Endothelial cell of umbilical vein (primary cell): Measurements from ENCODE around the gene SMAD3. TPM values are rescaled to one million over a fixed set of nuclear protein-coding genes. Genes with fewer than 3 reads are reported as not detected.

Experiments
- BruUV-seq: library from RNA; stranded (reverse); fragments of 400-500 nt; replicated peaks from 2 replicates; lab custom pipeline; 2021; lab: Mats Ljungman, UMichigan
- CTCF ChIA-PET: fragments of 300-600, 350-600 bp; sonication (Branson Sonifier 250); formaldehyde crosslinking; loops from one replicate; lab custom pipeline; 2021; ENCODE audit warnings: antibody characterized with exemption, inconsistent platforms; lab: Charles Lee
- POLR2A ChIA-PET: fragments of 300-600, 350-600 bp; sonication (Branson Sonifier 250); formaldehyde crosslinking; loops from one replicate; lab custom pipeline; 2021; ENCODE audit warnings: antibody characterized with exemption, inconsistent platforms; lab: Charles Lee
- DNase-seq: peaks from one replicate; pipeline ENCODE4 v3.0.0-alpha.2; 2011; ENCODE audit warnings: low read depth, low spot score
- FAIRE-seq: peaks from 2 replicates; lab custom pipeline; 2011; peaks lifted over from hg19 to GRCh38; lab: Jason Lieb, UNC
- H2AFZ ChIP-seq: 2 replicates; pipeline ENCODE4 v1.6.0; 2012; ENCODE audit warnings: low read depth, low read length, control low read depth, inconsistent platforms
- H3K27ac ChIP-seq: 2 replicates; pipeline ENCODE4 v1.5.1; 2011; ENCODE audit warnings: low read depth, mild to moderate bottlenecking, control low read depth, low read length, moderate library complexity; ENCODE audit not compliant: insufficient read depth
- H3K27me3 ChIP-seq, 2 experiments: 2 replicates each; pipeline versions ENCODE4 v1.6.0 to v1.6.1; 2011; ENCODE audit warnings: low read length in 2 of 2, mixed read lengths in 1 of 2; ENCODE audit not compliant: control insufficient read depth in 2 of 2, insufficient read depth in 2 of 2
- H3K36me3 ChIP-seq, 2 experiments: 2 replicates in 1 of 2; 3 replicates in 1 of 2; pipeline ENCODE4 v1.5.1; 2011; ENCODE audit warnings: low read length in 2 of 2, mild to moderate bottlenecking in 1 of 2, moderate library complexity in 1 of 2; ENCODE audit not compliant: control insufficient read depth in 2 of 2, insufficient read depth in 2 of 2; ENCODE audit errors: extremely low read depth in 1 of 2
- H3K4me1 ChIP-seq: 3 replicates; pipeline ENCODE4 v1.5.1; 2011; ENCODE audit warnings: mild to moderate bottlenecking, low read length; ENCODE audit not compliant: control insufficient read depth, insufficient read depth; ENCODE audit errors: extremely low read depth
- H3K4me2 ChIP-seq: 2 replicates; pipeline ENCODE4 v1.6.1; 2011; ENCODE audit warnings: low read length, control low read depth, mixed read lengths; ENCODE audit not compliant: insufficient read depth
- H3K4me3 ChIP-seq, 3 experiments: fragments of 200-600 bp in 1 of 3; sonication (generic), shearing (Covaris generic) in 1 of 3; replicated peaks in 1 of 3; 2 replicates each; pipeline ENCODE4 v1.5.1; 2011 to 2016; ENCODE audit warnings: control low read depth in 3 of 3, low read length in 3 of 3, mild to moderate bottlenecking in 2 of 3, inconsistent platforms in 1 of 3, low read depth in 1 of 3, moderate library complexity in 1 of 3; ENCODE audit not compliant: insufficient read depth in 1 of 3
- H3K79me2 ChIP-seq: 2 replicates; pipeline ENCODE4 v1.6.0; 2012; ENCODE audit warnings: low read length, inconsistent platforms; ENCODE audit not compliant: control insufficient read depth, insufficient read depth
- H3K9ac ChIP-seq: replicated peaks from 2 replicates; pipeline ENCODE3; 2011; ENCODE audit warnings: low read length, control low read depth; ENCODE audit not compliant: insufficient read depth; ENCODE audit errors: extremely low read depth
- H3K9me1 ChIP-seq: replicated peaks from 3 replicates; pipeline ENCODE4 v1.6.0; 2011; ENCODE audit warnings: mild to moderate bottlenecking, low read length; ENCODE audit not compliant: control insufficient read depth, insufficient read depth; ENCODE audit errors: extremely low read depth
- H3K9me3 ChIP-seq: replicated peaks from 2 replicates; pipeline ENCODE4 v1.5.1; 2012; ENCODE audit warnings: low read length, inconsistent platforms; ENCODE audit not compliant: control insufficient read depth, insufficient read depth
- H4K20me1 ChIP-seq: replicated peaks from 2 replicates; pipeline ENCODE3; 2011; ENCODE audit warnings: mild to moderate bottlenecking, low read length; ENCODE audit not compliant: control insufficient read depth, insufficient read depth; ENCODE audit errors: extremely low read depth
- CTCF ChIP-seq, 2 donors: IDR thresholded peaks; 1 replicate in 1 of 2; 2 replicates in 1 of 2; pipeline ENCODE4 v1.5.1; 2011; ENCODE audit warnings: low read length in 2 of 2, mild to moderate bottlenecking in 2 of 2, moderate library complexity in 2 of 2, control low read depth in 1 of 2, inconsistent platforms in 1 of 2, low read depth in 1 of 2; ENCODE audit not compliant: insufficient read depth in 1 of 2; ENCODE audit errors: extremely low read depth in 1 of 2
- FOS ChIP-seq: IDR thresholded peaks from 2 replicates; pipeline ENCODE4 v1.6.1; 2011; ENCODE audit warnings: mild to moderate bottlenecking, low read length, moderate library complexity, borderline replicate concordance; ENCODE audit not compliant: insufficient read depth
- GATA2 ChIP-seq: IDR thresholded peaks from 2 replicates; pipeline ENCODE4 v1.7.0; 2011; ENCODE audit warnings: low read depth, mild to moderate bottlenecking, moderate library complexity, mixed read lengths, low read length; ENCODE audit not compliant: insufficient read length, insufficient read depth
- JUN ChIP-seq: IDR thresholded peaks from 2 replicates; pipeline ENCODE4 v1.6.1; 2011; ENCODE audit warnings: borderline replicate concordance, low read depth; ENCODE audit not compliant: insufficient read length, insufficient read depth
- POLR2A ChIP-seq: IDR thresholded peaks from 2 replicates; pipeline ENCODE4 v1.6.1; 2012; ENCODE audit warnings: low read depth, mild to moderate bottlenecking, control low read depth, low read length
- POLR2AphosphoS5 ChIP-seq: IDR thresholded peaks from 2 replicates; pipeline ENCODE4 v1.6.1; 2012; ENCODE audit warnings: low read depth, mild to moderate bottlenecking, control low read depth, low read length, moderate library complexity; ENCODE audit not compliant: insufficient read depth
- dilution Hi-C: fragments of 300-500 bp; cut with MboI; formaldehyde crosslinking; loops from one replicate; pipeline ENCODE4 v1.15.0; 2019; ENCODE audit warnings: low sequenced_read_pairs; ENCODE audit not compliant: extremely low pct_ligation_motif_present
- intact Hi-C: fragments of 100-400 bp; cut with micrococcal nuclease; formaldehyde crosslinking; loops from one replicate; pipeline ENCODE4 v1.10.0; 2022
- polyA plus RNA-seq, 4 experiments: library from polyadenylated mRNA; depleted of rRNA in 3 of 4; stranded (reverse) in 3 of 4; unstranded in 1 of 4; fragments of >200 nt; gene quantifications; 2 replicates each; pipeline versions ENCODE4 v1.2.1 to v1.2.3, GENCODE V29; 2011 to 2012; ENCODE audit warnings: missing spikeins in 1 of 4
- total RNA-seq: library from RNA; stranded (reverse); gene quantifications from 2 replicates; pipeline ENCODE4 v1.2.3, GENCODE V29; 2021

The SMAD3 gene
- total and polyA plus RNA-seq, 2 donors (not counting 3 experiments of a cell fraction or from before 2014, with no cell fraction given): 56.4 to 88.2 TPM

GRCh38 chr15:67048281-67049279 is 16.8 kb upstream of the SMAD3 start:
- TF ChIP-seq GATA2 (peak; percentile 78), CTCF (IDR thresholded peaks at IDR 0.05; ENCODE audit: extremely low read depth in 1 of 2, insufficient read depth in 1 of 2, low read depth in 1 of 2, low read length in 2 of 2) (no peak), FOS (no peak), POLR2A (no peak), POLR2AphosphoS5 (peak; percentile 49), JUN (peak; percentile 36)
- Histone ChIP-seq H3K36me3 (no peaks in the 10 kb centered on the region), H3K4me2 (peak overlapping the region; percentile 8), H3K4me1 (peaks cover 29% of the 10 kb centered on the region), H4K20me1 (no peaks in the 10 kb centered on the region), H3K27me3 (no peaks in the 10 kb centered on the region), H3K9me3 (no peaks in the 10 kb centered on the region), H3K79me2 (no peaks in the 10 kb centered on the region), H3K27ac (peak overlapping the region; percentile 93), H3K9ac (peak overlapping the region; percentile 66), H3K4me3 (no peak overlapping the region), H3K9me1 (no peaks in the 10 kb centered on the region), H2AFZ (peak overlapping the region; percentile 48)
- dilution Hi-C loops (no loop called here), intact Hi-C loops (loop anchor here (2.0 kb wide), 3 partner anchors 16 to 56 kb away; partner anchors contain the start of gene SMAD3)
- CTCF ChIA-PET: interaction anchor here (1.0 to 2.3 kb wide), 5 partner anchors 10 to 256 kb away, joined by 3 to 8 read pairs (median 5); no protein-coding TSS in a partner anchor
- POLR2A ChIA-PET: interaction anchor here (1.6 kb wide), 1 partner anchor 17 kb away, joined by 7 read pairs; the partner anchor contains the start of gene SMAD3
- FAIRE-seq (peak; percentile 76), DNase-seq (peak; percentile 68)
- BruUV-seq: no TSS peak
